Mesothelial cell of epicardium (in vitro differentiated cells): ENCODE measurements around the gene PHF8. TPM values are rescaled to one million over a fixed set of nuclear protein-coding genes. Genes with fewer than 3 reads are reported as not detected.

Experiments used
- DNase-seq, 2 experiments: peaks; one replicate each; pipeline ENCODE4 v3.0.0; 2021; ENCODE audit warnings: low spot score in 2 of 2; ENCODE audit not compliant: unreplicated experiment in 2 of 2
- H3K27ac Mint-ChIP-seq: 2 replicates; pipeline ENCODE4 v1.8.0; 2021; ENCODE audit warnings: mixed read lengths
- H3K27me3 Mint-ChIP-seq: 2 replicates; pipeline ENCODE4 v1.8.0; 2021; ENCODE audit warnings: low read depth, mixed read lengths
- H3K36me3 Mint-ChIP-seq: 2 replicates; pipeline ENCODE4 v1.8.0; 2021; ENCODE audit warnings: mixed read lengths
- H3K4me1 Mint-ChIP-seq: 2 replicates; pipeline ENCODE4 v1.8.0; 2021; ENCODE audit warnings: mixed read lengths
- H3K4me3 Mint-ChIP-seq: 2 replicates; pipeline ENCODE4 v1.8.0; 2021; ENCODE audit warnings: mild to moderate bottlenecking, moderate library complexity, mixed read lengths
- H3K9me3 Mint-ChIP-seq: 2 replicates; pipeline ENCODE4 v1.8.0; 2021; ENCODE audit warnings: mixed read lengths
- CTCF ChIP-seq: fragments of 200-600 bp; sonication (generic); IDR thresholded peaks from one replicate; pipeline ENCODE4 v1.5.0; 2021; ENCODE audit warnings: antibody characterized with exemption; ENCODE audit not compliant: unreplicated experiment
- total RNA-seq: library from RNA; stranded (reverse); gene quantifications from 3 replicates; pipeline ENCODE4 v1.2.1, GENCODE V29; 2021

The PHF8 gene
- total RNA-seq, 1 donor from 2014 or later, result 52.2 TPM

- H3K27ac Mint-ChIP-seq, result no peak overlapping the region
- no peaks in the 10 kb centered on the region for H3K36me3 Mint-ChIP-seq
- H3K4me1 Mint-ChIP-seq, result no peaks in the 10 kb centered on the region
- no peak for TF ChIP-seq CTCF
- no peak for DNase-seq
- H3K27me3 Mint-ChIP-seq, result no peaks in the 10 kb centered on the region
- no peak overlapping the region for H3K4me3 Mint-ChIP-seq
- H3K9me3 Mint-ChIP-seq, result peaks cover 38% of the 10 kb centered on the region
Observed at GRCh38 chrX:53895270-53895669, 149.0 kb downstream of the PHF8 start.

Other genes starting within 250 kb of the PHF8 start
- 12.5 to 16.1 TPM (median 13.8 TPM) in 3 replicates for gene FAM120C, start 138.8 kb upstream of the PHF8 start, total RNA-seq